GM12864 (cell line): Measurements from ENCODE around the gene CRELD1.

Experiments
- DNase-seq: peaks from one replicate; pipeline ENCODE4 v3.0.0-alpha.2; 2011; ENCODE audit warnings: low read depth
- H3K4me3 ChIP-seq: 2 replicates; pipeline ENCODE4 v1.5.1; 2011; ENCODE audit warnings: mild to moderate bottlenecking, low read depth, low read length, control low read depth
- TF ChIP-seq, protein P1 (sequence below): IDR thresholded peaks from 2 replicates; pipeline ENCODE4 v1.5.1; 2011; ENCODE audit warnings: low read depth, mild to moderate bottlenecking, moderate library complexity, low read length, control low read depth, inconsistent platforms; ENCODE audit errors: missing control alignments

Gene CRELD1

DNA sequence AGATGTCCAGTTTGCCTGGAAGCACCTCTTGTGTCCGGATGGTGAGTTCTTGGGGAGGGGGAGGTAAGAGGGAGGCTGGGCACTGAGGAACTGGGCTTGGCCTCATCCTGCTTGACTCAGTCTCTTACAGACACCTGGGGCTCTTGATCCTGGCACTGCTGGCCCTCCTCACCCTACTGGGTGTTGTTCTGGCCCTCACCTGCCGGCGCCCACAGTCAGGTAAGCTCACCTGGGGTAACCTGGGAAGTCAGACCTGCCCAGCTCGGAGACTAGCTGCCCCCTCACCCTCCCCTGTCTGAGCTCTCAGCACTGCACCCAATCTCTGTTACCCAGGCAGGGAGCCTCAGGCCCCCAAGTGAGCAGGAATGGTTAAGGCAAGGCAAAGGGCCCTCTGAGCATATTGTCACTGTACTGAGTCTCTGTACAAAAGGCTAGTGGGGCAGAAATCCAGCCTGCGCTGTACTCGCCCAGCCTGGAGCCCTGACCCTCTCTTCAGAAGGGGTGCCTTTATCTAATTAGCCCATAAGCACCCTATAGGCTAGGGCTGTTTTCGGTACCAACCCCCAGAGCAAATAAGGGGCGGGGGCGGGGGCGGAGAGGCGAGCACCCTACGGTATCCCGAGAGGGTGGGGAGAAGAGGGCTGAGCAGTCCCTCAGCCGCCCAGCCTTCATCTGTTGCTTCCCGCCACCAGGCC lies 18.9 kb upstream of the CRELD1 start:
- H3K4me3 ChIP-seq: 0 out of 2 replicates have a peak overlapping the region, but pooled peaks have one; percentile 45
- DNase-seq: no peak
- TF ChIP-seq, protein P1, sequence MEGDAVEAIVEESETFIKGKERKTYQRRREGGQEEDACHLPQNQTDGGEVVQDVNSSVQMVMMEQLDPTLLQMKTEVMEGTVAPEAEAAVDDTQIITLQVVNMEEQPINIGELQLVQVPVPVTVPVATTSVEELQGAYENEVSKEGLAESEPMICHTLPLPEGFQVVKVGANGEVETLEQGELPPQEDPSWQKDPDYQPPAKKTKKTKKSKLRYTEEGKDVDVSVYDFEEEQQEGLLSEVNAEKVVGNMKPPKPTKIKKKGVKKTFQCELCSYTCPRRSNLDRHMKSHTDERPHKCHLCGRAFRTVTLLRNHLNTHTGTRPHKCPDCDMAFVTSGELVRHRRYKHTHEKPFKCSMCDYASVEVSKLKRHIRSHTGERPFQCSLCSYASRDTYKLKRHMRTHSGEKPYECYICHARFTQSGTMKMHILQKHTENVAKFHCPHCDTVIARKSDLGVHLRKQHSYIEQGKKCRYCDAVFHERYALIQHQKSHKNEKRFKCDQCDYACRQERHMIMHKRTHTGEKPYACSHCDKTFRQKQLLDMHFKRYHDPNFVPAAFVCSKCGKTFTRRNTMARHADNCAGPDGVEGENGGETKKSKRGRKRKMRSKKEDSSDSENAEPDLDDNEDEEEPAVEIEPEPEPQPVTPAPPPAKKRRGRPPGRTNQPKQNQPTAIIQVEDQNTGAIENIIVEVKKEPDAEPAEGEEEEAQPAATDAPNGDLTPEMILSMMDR: no peak

DNA sequence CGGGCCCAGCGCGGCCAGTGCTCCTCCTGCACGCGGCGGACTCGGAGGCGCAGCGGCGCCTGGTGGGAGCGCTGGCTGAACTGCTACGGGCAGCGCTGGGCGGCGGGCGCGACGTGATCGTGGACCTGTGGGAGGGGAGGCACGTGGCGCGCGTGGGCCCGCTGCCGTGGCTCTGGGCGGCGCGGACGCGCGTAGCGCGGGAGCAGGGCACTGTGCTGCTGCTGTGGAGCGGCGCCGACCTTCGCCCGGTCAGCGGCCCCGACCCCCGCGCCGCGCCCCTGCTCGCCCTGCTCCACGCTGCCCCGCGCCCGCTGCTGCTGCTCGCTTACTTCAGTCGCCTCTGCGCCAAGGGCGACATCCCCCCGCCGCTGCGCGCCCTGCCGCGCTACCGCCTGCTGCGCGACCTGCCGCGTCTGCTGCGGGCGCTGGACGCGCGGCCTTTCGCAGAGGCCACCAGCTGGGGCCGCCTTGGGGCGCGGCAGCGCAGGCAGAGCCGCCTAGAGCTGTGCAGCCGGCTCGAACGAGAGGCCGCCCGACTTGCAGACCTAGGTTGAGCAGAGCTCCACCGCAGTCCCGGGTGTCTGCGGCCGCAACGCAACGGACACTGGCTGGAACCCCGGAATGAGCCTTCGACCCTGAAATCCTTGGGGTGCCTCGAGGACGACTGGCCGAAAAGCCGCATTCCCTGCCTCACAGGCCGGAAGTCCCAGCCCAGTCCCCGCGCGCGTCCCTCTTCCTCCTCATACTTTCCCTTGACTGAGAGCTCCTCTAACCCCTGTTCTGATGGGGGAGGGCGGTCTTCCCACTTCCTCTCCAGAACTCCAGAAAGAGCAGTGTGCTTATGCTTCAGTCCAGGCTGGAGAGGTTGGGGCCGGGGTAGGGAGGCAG lies 18.1 kb upstream of the CRELD1 start:
- TF ChIP-seq, protein P1: no peak
- no peak for DNase-seq
- H3K4me3 ChIP-seq: peak overlapping the region; percentile 45

DNA sequence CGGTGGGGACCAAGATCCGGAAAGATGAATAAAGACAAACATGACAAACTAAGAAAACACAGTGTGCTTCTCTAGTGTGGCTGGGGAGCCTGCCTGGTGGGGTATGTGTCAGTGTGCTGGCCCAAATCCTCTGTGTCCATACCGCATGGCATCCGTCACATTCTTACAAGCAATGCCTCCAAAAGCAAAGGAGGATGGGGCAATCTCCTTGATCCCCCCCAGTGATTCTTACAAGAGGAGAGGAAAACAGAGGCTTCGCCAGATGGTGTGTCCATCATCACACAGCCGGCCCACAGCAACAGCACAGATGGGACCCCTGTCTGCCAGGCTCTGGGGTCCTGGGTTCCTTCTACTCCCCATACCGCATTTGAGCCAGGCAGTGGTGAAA lies 17.3 kb upstream of the CRELD1 start:
- no peak for DNase-seq
- H3K4me3 ChIP-seq: no peak overlapping the region
- TF ChIP-seq, protein P1: no peak

- no peak for DNase-seq
- peak within 1 kb of the TSS; percentile 45; the same call in 1 of the 2 replicates for H3K4me3 ChIP-seq
- TF ChIP-seq, protein P1: no peak
Measured at GRCh38 chr3:9916734-9917680, 16.6 kb upstream of the CRELD1 start, which contains the start of gene IL17RC. Gene IL17RC (plus strand): TSS chr3:9917098. CDS start chr3:9917316, 218 bp downstream.

- no peak overlapping the region for H3K4me3 ChIP-seq
- TF ChIP-seq, protein P1: no peak
- DNase-seq: no peak
Measured at GRCh38 chr3:9917820-9918219, 15.8 kb upstream of the CRELD1 start.

- TF ChIP-seq, protein P1: no peak
- DNase-seq: no peak
- H3K4me3 ChIP-seq: no peak overlapping the region
Measured at GRCh38 chr3:9918261-9919038, 15.2 kb upstream of the CRELD1 start.
